HG03095 (cell line): Measurements from ENCODE around the gene CAPS.
"Not testable (repeated sequence)": the region's sequence is repeated elsewhere in the genome, so short reads cannot be mapped to it uniquely, and the experiment has no call there.

ENCODE experiments used
- ATAC-seq: cut with Tn5 transposase; IDR thresholded peaks from one replicate; pipeline ENCODE4 v1.9.1; 2021; ENCODE audit warnings: moderate library complexity; ENCODE audit not compliant: unreplicated experiment

Gene CAPS

DNA sequence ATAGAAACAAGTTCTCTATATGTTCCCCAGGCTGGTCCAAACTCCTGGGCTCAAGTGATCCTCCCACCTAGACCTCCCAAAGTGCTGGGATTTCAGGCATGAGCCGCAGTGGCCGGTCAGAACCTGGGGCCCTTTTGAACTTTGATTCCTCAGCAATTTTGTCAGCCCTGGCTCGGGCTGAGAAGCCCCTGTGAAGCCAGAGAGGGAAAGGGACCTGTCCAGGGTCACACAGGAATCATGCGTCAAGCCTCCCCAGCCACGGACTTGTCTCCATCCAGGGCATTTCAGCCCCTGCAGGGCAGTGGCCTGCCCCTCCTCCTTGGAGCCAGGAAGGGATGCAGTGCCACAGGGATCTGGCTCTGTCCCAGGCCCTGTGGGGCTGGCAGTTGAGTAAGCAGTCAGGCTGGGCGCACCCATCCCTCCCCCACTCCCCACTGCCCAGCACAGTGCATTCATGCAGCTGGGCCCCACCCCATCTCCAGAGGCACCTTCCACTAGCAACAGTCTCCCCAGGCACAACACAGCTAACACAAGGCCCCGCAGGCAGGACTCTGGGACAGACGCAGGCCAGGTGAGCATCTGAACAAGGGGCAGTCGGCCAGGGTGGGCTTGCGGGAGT, at the start of gene CAPS:
Gene CAPS, plus strand, starts transcription at position 516 of the 619 bp plus-strand sequence. CDS start 153 bp downstream, outside the sequence.
- ATAC-seq: no peak

DNA sequence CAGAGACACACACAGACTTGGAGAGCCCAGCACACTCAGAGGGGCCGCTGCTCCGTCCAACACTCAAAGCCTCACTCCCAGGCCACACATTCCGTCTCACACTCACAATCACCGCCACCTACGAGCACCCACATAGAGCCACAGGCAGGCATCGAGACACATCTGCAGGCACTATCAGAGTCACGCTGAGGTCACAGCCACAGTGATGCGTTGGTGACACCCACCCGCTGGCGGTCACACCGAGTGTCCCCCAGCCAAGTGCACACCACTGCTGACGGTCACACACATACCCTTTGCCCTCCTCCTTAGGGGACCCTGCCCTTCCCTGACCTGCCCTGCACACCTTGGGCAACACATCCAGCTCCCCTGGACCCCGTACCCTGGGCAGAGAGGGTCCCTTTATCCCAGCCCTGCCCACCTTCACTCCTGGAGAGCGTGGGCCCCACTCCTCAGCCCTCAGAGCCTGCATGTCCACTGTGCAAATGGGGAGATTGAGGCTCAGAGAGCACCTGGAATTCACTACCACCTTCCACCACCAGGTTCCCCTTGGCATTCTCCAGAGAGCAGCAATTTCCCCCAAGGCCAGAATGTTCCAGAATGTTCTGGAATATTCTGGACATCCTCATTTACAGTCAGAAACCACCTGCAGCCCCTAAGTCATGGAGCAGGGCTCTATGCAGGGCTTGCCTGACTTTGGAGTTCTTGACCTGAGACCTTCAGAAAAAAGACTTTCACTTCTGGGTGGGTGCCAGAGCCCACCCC, 49.1 kb upstream of the CAPS start:
- ATAC-seq: no peak

GRCh38 chr19:5865772-5866171, 48.3 kb upstream of the CAPS start:
- ATAC-seq: no peak

DNA sequence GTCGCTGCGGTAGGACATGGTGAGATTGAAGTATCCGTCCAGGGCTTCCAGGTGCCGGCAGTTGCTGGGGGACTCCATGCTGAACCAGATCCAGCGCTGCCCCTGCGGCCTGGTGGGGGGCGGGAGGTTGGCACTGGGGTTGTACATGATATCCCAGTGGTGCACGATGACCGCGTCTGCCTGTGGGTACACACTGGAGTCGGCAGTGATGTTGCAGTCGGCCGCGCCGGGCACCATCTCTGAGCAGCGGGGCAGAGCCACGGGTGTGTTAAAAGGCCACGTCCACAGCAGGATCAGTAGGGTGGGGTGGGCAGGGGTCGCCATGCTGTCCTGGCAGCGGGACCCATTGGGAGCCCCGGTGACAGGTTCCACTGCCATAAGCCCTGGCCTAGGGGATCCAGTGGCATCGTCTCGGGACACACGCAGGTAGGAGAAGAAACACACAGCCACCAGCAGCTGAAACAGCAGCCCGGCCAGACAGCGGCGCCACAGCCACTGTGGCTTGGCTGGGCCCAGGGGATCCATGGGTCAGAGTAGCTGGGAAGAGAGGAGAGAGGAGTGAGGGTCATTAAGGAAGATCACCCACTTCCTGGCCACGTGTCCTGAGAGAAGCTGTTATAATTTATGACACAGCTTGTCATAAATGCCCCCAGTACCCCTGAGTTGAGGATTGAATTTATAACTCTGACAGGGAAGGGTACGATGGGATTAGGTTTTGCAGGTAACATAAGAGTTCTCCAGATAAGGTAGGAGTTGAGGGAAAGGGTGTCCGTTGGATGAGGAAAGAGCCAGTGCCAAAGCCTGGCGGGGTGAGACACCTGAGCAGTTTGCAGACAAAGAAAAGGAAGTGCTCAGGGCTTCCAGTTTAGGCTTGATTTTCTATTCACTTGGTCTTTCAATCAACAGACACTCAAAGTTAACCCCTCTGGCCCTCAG, 46.6 kb upstream of the CAPS start:
- ATAC-seq: no peak

DNA sequence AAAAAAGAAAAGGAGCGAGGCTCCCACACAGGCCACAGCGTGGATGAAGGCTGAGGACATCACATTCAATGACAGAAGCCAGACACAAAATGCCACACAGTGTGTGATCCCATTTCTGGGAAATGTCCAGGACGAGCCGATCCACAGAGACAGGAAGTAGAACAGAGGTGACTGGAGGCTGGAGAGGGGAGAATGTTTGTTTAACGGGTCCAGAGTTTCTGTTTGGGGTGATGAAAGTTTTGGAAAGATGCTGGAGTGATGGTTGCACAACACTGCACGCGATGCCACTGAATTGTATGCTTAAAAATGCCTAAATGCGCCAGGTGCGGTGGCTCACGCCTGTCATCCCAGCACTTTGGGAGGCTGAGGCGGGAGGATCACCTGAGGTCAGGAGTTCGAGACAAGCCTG, 43.1 kb upstream of the CAPS start:
- no peak for ATAC-seq

DNA sequence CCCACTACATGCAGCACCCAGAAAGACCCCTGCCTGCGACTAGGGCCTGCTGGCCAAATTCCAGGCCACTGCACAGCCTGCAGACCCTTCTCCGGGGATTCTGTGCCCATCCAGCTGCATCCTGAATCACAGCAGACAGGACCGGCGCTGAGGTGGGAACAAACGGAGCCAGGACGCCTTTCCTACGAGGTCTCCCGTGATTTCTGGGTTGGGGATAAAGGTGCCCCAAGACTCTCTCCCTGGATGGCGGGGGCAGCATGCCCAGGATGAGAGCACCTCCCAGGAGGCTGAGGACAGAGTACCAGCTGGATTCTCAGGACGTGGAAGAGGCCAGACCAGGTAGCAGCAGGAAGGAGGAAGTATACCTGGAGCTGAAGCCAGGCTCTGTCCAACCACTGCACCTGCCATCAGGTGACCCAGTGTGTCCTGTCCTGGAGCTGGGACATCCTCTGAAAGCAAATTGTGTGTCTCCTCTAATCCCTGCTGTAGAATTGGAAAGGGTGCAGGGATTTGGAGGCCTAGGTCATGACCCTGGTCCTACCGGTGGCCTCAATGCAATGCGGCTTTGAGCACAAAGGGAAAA, 40.3 kb upstream of the CAPS start:
- no peak for ATAC-seq

- not testable (repeated sequence) for ATAC-seq
Measured at GRCh38 chr19:5874496-5874895, 39.6 kb upstream of the CAPS start.

DNA sequence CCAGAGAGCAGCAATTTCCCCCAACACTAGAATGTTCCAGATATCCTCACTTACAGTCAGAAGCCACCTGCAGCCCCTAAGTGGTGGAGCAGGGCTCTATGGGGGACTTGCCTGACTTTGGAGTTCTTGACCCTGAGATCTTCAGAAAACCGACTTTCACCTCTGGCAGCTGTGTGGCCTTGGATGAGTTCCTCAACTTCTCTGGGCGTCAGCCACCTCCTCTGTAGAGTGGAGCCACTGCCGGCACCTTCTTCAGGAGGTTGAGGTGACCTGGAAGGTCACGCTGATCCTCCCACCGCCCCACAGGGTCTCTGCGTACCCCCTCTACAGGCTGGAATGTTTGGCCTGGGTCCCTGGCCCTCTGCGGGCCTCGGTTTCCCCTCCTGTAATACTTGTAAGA, 36.6 kb upstream of the CAPS start:
- ATAC-seq: no peak

DNA sequence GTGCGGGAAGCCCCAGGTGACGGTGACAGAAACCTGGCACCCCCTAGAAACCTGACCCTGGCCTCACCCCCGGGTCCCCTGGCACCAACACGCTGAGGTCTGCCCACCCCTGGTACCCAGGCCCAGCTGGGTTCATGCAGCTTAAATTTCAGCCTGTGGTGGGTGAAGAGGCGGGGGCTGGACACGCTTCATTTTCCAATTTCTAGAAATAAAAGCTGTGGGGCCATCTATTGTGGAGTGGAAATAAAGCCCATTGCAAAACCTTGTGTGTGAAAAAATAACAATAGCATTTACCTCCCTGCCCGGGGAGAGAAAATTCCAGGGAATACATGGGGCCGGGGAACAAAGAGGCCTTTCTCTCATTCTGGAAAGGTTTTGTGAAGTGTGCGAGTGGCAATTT, 36.2 kb upstream of the CAPS start:
- no peak for ATAC-seq

DNA sequence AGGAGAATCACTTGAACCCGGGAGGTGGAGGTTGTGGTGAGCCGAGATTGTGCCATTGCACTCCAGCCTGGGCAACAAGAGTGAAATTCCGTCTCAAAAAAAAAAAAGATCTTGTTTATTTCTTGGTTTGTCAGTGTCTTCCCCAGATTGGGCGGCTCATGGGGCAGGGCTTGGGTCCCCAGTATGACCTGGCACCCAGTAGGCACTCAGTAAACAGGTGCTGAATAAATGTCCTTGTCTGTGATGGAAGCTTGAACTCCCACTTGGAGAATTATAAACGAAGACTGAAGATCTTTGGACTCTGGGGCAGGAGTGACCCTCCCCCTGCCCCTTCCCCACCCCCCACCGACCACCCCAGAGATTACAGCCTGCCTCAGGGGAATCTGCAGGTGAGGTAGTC, 33.9 kb upstream of the CAPS start:
- ATAC-seq: no peak

DNA sequence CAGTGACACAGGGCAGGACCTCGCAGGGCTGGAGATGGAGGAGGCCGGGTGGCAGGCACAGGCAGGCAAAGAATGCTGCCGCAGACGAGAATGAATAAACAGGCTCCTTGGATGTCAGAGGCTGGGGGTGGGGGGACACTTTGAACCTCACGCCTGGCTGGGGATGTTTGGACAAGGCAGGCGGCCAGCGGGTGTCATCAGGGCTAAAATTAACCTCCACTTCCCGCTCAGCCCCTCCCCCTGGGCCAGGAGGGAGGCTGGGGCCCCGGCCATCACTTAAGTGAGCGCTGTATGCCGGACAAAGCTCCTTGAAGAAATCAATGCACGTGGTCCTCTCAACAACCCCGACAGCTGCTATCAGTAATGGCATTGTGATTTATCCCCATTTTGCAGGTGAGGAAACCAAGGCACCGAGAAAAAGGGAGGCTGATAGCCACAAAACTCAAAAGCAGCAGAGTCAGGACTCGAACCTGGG, 33.4 kb upstream of the CAPS start:
- no peak for ATAC-seq

DNA sequence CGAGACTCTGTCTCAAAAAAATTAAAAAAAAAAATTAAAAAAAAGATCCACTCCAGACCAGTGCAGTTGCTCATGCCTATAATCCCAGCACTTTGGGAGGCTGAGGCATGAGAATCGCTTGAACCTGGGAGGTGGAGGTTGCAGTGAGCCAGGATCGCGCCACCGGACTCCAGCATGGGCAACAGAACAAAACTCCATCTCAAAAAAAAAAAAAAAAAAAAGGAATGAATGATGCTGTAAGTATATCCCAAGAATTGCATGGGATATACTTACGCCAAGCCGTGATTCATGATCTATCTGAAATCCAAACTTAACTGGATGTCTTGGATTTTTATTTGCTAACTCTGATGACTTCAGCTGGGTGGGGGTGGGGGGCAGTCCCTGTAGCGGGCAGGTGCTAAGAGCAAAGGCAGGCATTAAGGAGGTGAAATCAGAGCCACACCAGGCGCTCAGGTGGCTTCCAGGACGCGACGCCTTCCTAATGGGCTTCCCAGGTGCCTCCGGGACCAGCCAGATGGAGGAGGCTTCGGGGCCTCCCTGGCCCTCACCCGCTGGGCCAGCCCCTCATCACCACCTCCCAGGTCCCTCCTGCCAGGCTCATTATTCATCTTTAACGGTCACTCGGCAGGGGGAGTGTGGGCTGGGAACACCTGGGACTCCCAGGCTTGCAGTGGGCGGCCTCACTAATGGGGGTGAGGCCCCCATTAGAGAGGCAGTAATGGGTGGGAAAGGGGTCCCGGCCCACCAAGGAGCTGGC, 32.3 kb upstream of the CAPS start:
- no peak for ATAC-seq

- no peak for ATAC-seq
Measured at GRCh38 chr19:5882421-5882968, 31.6 kb upstream of the CAPS start.

DNA sequence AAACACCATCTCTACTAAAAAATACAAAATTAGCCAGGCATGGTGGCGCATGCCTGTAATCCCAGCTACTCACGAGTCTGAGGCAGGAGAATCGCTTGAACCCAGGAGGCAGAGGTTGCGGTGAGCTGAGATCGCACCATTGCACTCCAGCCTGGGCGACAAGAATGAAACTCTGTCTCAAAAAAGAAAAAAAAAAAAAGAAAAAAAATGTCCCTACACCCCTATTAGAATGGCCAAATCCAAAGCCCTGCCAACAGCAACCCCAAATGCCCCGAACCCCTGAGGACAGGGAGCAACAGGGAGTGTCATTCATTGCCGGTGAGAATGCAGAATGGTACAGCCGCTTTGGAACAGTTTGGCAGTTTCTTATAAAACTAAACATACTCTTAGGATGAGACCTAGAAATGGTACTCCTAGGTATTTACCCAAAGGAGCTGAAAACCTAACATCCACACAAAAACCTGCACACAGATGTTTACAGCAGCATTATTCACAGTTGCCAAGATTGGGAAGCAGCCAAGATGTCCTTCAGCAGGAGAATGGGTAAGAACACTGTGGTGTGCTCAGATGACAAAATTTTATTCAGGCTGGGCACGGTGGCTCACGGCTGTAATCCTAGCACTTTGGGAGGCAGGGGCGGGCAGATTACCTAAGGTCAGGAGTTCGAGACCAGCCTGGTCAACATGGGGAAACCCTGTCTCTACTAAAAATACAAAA, 30.7 kb upstream of the CAPS start:
- ATAC-seq: not testable (repeated sequence)

DNA sequence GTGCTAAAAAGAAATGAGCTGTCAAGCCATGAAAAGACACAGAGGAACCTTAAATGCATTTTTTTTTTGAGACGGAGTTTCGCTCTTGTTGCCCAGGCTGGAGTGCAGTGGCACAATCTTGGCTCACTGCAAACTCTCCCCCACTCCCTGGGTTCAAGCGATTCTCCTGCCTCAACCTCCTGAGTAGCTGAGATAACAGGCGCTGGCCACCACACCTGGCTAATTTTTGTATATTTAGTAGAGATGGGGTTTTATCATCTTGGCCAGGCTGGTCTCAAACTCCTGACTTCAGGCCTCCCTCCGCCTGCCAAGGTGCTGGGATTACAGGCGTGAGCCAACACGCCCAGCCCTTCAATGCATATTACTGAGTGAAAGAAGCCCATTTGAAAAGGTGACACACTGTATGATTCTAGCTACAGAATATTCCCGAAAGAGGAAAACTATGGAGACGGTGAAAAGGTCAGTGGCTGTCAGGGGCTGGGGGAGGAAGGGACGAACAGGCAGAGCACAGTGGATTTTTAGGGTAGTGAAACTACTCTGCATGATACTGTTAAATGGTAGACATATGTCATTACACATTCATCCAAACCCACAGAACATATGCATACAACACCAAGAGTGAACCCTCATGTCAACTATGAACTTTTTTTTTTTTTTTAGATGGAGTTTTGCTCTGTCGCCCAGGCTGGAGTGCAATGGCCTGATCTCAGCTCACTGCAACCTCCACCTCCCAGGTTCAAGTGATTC, 29.8 kb upstream of the CAPS start:
- not testable (repeated sequence) for ATAC-seq

DNA sequence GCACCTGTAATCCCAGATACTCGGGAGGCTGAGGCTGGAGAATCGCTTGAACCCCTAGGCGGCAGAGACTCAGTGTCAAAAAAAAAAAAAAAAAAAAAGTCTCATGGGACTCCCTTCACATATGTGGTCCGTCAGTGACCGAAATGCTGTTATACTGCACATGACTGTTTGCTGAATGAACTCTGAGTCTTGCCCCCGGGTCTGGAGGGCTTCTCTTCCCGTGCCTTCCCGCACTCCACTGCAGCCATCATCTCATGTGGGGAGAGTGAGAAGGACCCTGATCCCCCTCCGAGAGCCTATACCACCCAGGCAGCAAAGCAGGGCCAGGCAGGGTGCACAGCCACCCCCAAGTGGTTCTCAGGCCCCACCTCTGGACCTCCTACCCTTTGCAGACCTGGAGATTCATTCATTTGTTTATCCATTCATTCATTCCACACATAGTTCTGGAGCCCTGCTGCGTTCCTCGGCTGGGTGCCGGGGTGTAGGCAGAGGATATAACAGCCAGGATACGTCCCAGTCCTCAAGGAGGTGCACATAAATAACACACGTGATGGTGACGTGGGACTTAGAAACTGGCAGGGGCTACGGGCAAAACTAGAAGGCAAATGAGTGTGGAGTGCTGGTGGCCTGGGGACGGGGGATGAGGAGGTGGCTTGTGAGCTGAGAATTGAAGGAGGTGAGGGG, 24.6 kb upstream of the CAPS start:
- ATAC-seq: no peak

- no peak for ATAC-seq
Measured at GRCh38 chr19:5890099-5890498, 24.0 kb upstream of the CAPS start.

DNA sequence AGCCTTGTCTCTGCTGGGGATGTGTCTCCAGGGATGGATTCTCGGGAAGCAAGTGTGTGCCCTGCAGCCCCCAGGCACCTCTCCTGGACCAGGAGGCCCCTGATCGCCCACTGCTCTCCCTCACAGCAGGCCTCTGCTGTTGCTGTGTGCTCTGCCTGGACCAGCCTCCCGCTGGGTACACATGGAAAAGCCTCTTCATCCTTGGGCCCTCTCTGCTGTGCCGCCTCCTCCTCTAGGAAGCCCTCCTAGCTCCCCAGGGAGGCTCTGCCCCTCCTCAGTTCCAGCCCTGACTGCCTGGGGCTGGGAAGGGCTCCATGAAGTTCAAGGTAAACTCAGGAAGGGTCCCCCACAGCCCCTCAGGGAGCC, 22.5 kb upstream of the CAPS start:
- no peak for ATAC-seq
